HG02981 (cell line): Measurements from ENCODE around the gene GOT1.

Source experiments
- ATAC-seq: cut with Tn5 transposase; IDR thresholded peaks from one replicate; pipeline ENCODE4 v1.9.1; 2021; ENCODE audit warnings: mild to moderate bottlenecking, moderate library complexity; ENCODE audit not compliant: unreplicated experiment

The GOT1 gene

DNA sequence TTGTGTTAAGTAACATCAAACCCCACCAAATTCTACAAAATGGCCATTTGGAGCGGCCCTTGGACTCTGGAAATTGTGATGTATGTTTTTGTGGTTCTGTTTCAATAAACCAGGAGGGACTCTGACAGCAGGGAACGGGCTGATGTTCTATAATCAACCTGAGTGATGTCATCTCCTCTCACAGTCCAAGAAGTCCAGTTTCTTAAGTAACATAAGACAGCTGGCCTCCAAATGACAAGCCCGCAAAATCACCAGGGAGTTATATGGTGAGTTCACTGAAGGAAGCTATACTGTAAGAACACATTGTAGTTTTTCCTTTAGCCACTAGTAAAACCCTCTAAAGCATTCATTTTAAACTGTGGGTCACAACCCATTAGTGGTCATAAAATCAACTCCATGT lies 34.0 kb downstream of the GOT1 start:
- no peak for ATAC-seq

DNA sequence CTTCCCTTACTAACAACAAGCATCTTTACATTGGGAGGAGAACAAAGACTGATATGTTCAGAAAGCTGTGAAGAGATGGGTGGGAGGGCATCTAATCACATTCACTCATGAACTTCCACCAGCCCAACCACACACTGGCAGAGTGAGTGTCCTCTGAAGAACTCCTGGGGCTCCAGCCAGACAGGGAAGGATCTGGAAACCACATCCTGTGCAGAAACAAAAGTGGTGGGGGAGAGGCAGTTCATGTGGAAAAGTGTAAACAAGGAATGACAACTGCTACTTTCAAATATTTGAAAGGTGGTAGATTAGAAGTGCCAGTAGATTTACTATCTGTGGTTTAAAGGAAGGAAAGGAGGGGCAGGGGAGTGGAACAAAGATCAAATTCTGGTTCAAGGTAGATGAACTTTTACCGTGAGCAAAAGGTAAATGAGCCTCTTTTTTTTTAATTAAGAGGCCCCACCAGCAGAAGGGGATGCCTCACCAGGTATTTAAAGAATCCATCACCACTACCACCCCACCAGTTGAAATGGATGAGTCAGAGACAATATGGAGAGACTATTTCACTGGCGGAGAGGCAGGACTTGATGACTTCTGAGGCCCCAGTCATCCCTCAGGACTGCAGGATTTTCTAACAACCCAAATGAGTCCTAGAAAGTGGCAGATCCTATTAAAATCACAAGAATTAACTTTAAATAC lies 34.5 kb downstream of the GOT1 start:
- no peak for ATAC-seq

DNA sequence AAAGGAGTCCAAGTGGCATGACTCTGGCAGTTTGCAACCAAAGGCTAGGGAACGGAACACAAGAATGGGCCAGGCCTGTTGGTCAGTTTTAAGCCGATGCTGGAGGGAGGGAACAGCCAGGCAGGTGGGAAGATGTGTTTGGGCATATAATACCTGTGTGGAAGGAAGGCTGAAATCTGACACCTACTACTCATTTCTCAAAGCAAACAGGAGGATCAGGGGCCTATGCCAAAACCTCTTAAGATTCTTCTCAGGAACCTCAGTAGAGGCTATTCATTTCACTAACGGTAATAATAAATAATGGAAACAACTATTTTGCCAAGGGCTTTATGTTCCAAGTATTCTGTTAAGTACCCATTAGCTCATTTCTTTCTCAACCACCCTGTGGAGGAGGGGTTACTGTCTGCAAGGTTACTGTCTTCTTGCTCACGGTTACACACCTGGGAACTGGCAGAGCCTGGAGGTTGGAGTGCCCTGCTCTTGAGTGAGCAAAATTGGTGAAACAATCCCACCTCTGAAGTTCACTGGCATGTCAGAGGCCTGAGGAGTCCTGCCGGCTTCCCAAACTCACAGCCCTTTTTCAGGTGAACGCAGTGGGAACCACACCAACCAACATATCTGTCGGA lies 35.5 kb downstream of the GOT1 start:
- no peak for ATAC-seq

DNA sequence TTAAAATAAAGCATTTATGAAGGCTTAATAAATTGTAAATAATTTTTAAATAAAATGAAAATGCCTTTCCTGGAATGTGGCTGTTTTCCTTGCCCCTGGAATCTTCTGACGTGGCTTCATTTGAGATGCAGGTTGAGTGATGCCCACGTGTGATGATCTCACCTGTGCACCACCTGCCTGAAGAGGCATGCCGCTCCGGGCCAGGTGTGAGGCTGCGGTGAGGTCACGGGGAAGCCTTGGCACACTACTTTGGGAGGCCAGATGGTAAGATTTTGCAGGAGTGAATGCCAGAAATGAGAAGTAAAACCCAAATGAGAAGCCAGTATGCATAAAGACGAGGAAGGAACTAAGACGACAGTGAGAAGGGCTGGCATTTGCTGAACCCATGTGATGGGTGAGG lies 36.2 kb downstream of the GOT1 start:
- no peak for ATAC-seq

DNA sequence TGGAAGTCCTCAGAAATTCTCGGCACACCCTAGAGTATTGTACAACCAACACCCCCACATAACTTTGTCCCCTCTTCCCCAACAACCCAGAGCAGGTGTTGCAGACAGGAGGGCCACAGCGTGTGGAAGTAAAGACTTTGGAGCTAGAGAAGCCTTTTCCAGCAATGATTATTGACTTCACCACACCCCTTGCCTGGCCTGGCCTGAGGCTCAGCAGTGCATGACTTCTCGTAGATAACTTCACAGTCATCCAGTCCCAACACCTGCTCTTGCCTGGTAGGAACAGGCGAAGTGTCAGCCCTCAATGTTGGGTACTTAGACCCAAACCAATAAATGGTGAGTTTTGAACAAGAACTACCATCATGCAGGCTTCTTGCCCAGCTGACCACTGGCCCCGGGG lies 36.7 kb downstream of the GOT1 start:
- no peak for ATAC-seq

DNA sequence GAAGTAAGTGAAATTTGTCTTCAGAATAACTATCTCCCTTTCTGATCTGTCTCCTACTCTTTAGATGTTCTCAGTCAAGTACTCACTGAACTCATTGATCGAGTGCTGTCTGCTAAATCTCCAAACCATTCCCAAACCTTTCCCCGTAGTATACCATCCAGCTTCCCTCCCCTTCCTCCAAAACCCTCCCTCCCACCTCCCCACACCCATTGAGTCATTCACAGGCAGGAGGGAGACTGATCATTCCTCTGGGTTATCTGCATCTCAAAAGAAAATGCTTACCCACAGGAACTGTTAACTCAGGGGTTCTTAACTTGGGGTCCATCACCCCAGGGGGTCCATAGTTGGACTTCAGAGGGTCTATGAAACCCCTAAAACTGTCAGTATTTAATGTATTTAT lies 37.4 kb downstream of the GOT1 start:
- ATAC-seq: no peak

DNA sequence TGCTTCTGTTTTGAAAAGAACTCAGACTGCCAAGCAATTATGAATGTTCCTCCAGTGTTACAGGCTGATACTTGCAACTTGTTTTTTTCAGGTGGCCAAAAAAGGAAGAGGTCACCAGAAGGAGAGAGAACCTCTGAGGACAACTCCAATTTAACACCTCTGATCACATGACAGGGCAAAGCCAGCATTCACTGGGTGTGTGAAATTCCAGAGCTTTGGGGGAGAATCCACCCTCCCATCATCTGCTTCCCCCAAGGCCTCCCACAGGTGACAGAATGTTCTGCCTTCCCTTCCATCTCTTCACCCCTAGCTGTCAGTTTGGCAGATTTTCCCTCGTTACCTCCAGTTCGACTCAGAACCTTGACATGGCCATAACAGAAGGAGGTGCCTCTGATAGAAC lies 39.1 kb downstream of the GOT1 start:
- ATAC-seq: no peak

DNA sequence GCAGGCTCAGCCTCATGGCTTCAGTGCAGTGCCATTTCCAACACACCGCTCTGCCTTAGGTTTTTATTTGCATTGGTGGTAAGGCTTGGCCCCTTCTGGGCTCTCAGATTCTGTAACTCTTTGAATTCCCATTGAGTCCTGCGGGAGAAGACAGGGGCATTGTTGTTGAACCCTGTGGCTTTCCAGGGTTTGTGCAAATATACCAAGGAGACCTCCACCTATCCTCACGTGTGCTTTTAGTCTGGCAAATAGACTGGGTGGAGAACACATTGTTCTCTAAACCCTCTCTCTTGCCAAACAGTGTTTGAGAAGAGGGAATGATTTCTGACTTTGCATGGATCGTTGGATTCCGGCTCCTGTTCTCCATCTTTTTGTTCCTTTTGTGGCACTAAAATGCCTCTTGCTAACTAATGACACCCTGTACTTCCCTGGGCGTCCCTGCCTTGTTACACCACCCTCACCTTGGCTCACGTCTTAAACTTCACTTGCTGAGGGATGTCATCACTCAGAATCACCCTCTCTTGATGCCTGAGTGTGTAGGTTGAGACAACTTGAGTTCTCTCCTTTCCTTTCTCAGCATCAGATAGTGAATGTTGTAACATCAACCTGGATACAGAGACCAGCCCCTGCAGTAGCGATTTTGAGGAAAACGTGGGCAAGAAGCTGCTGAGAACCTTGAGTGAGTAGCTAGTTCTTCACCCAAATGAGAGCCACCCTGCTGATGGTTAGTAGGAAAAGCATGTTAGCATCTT lies 40.5 kb downstream of the GOT1 start:
- ATAC-seq: no peak

DNA sequence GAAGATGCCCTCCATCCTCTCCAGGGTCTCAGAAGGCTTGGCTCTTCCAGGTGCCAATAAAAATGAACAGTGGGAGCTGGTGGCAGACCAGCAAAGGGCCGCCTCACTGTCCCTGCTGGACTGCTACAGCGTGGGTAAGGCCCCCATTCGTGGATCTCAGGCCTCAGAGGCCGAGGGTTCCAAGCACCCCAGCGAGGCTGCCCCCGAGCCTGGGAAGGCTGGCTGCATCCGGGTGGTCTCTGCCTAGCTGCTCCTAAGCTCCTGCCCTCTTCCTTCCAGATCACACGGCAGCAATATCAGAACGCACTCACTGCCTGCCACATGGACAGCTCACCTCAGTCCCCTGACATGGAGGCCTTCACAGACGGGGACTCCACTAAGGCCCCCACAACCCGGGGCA lies 42.9 kb downstream of the GOT1 start:
- no peak for ATAC-seq

DNA sequence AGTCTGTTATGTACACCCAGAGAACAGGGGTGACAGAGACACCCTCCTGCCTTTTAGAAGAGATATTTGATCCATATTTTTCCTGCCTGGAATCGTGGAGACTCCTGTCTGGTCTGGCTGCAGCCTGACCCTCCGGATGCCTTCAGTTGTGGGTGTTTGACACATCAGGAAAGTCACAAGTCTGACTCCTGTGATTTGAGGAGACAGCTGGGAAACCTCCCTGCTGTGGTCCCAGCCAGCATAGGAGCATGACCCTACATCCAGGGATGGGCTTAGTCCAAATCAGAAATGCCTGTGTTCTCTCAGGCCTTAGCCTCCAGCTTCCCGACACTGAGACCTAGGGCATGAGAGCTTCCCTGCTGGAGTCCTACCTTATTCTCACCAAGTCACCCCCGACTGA lies 43.4 kb downstream of the GOT1 start:
- no peak for ATAC-seq

DNA sequence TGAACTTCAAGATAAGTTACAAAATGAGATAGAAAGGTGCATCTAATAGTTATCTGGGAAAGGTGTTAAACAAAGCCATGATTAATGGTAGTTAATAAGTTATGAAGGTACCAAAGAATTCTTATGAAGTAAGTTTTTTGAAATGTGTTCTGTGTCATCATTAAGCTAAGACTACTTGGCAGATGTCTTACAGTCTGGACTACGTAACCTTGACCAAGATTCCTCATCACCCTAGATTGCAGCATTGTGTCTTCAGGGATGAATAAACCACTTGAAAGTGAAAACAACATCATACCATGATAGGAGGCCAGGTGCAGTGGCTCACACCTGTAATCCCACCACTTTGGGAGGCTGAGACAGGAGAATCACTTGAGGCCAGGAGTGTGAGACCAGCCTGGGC lies 48.2 kb downstream of the GOT1 start:
- ATAC-seq: no peak

DNA sequence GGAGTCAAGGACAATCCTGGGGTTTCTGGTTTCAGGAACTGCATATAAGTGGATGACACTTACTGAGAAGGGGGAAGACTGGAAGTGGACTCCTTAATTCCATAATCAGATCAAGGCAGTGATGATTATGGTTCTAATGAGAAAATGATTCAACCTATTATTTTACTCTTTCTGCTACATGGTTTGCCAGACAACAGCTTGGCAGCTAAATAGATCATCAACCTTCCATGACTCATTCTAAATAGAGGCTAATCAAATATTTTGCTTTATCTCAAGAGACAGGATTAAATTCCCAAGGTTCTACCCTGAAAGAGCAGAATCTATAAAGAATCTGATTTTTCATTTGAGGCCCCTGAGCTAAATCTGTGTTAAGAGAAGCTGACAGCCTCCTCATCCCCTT lies 55.0 kb downstream of the GOT1 start:
- no peak for ATAC-seq

DNA sequence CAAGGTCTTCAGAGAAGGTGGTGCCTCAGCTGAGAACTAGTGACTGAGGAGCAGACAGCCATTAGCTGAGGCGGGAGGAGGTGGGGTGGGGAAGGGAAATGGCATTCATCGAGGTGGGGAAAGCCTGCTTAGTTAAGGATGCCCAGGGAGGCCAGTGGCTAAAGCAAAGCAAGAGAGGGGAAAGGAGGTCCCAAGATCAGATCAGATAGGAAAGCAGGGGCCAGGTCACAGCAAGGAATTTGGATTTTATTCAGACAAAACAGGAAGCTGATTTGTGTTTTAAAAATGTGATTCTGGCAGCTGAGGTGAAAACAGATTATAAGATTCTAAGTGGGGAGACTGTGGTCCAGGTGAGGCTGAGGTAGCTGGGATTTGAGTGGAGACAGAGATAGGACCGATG lies 55.5 kb downstream of the GOT1 start:
- ATAC-seq: no peak

DNA sequence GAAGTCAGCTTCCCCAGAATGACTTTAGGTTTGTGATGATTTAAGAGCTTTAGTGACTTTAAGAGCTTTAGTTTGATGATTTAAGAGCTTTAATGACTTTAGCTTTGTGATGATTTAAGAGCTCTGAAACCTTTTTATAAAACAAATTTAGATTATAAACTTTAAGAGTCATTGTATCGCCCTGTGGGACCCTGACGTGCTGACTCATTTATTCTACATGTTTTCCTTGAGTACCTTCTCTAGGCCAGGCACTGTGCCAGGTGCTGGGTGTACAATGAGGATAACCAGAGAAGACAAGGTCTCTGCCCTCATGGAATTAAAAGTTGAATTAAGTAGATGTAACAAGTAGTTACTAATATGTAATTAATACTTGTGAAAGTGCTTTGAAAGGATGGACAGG lies 55.9 kb downstream of the GOT1 start:
- no peak for ATAC-seq

DNA sequence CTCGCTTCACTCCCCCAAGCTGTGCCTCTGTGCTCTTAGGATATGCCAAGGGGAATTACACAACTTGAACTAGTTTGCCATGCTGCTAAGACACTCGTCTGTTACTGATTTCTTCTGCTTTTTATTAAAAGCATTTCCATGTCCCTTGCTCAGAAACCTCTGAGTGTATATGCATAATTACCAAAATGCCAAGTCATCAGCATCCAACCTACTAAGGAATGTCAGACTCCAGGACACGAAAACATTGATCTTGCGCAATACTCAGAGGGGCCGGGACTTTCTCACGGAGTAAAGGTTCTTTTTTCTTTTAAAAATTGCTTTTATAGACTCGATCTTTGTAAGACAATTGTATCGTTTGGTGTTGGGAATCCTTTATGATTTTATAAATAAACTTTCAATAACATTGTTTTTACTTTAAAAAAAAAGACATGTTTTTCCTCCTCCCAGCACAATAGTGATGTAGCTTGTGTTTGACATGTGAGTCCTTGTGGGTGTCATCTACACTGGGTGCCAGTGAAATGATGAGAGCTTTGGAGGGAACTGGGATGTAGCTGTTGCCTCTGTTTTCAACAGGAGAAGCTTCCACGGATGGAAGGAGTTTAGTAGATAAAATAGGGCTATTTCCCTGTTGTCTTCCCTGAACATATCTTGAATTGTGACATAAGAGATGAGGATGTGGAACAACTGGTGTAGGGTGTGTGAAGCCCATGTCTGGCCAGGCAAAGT lies 57.7 kb downstream of the GOT1 start:
- no peak for ATAC-seq

DNA sequence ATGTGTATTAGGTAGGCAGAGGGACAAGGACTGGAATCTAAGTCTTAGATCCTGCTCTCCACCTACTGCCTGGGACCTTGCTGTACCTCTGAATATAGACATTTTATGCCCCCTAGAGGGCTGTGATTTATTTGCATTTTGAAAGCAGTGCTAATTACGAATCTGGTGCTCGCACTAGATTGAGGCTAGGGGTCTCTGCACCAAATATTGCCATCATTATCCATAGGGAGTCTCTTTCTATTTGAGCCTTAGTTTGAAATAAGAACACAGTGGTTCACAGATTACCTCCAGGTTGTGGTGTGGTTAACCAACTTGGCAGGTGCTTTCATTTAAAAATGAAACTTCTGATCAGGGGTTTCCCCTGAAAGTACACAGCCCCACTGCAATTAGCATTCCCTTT lies 59.4 kb downstream of the GOT1 start:
- peak; percentile 87 for ATAC-seq

DNA sequence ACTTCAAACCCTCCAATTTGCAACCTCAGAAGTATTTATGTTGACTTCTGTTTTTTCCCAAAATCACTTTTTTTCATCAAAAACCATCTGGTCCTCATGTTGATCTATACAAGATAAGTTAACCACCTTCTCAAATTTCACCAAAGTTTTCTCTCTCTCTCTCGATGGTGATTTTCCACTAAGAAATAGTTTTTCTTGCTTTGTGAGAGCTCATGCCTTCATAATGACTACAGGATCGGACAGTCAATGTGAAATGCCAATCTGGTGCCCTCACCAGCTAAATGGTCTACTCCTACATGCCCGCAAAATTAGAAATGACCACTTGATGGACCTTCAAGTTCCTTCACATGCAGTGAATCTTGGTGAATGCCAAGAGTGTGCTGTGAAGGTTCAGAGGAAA lies 60.9 kb downstream of the GOT1 start:
- ATAC-seq: no peak

DNA sequence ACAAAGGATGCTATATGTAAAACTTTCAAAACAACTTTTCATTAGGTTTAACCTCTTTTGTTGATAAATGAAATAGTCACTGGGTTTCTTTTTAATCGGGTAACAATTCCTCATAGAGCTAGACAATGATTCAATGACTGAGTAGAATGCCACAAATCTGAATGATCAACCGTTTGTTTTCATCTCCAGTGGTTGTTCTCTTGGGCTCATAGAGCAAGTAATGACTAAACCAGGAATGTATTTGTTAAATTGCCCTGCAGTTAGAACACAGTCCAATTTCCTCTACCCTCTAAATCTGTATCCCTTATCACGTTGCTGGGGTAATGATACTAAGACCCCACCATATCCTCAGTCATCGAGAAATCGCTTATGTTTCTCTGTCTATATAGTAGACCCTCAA lies 61.3 kb downstream of the GOT1 start:
- no peak for ATAC-seq

DNA sequence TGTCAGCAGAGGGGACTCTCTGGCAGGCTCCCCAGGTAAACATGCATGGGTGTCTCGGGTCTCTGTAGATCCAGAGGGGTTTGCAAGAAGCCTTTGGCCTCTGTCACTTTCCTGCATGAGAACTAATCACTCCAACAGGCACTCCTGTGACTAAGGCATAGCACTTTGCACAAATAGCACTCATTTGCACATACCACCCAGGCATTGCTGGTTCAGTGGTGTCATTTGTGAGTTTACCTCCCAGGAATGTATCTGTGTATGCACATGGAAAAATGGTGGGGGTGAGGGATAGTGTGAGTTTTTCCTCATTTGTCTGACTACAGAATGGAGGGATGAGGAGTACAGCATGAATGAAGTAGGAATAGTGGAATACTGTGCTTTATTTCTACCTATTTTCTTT lies 61.8 kb downstream of the GOT1 start:
- ATAC-seq: no peak

DNA sequence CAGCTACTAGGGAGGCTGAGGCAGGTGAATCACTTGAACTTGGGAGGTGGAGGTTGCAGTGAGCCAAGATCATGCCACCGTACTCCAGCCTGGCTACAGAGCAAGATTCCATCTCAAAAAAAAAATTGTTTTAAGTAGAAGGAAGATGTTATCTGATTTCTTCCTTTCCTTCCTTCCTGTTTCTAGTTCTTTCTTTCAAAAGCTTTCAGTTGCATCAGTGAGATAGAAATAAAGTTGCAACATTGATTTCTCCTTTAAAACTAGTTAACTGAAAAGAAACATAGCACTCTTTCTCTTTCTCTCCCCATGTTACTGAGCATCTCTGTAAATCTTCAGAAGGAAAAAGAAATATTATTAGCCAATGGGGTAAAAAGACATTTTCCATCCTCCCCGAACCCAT lies 63.8 kb downstream of the GOT1 start:
- ATAC-seq: no peak

DNA sequence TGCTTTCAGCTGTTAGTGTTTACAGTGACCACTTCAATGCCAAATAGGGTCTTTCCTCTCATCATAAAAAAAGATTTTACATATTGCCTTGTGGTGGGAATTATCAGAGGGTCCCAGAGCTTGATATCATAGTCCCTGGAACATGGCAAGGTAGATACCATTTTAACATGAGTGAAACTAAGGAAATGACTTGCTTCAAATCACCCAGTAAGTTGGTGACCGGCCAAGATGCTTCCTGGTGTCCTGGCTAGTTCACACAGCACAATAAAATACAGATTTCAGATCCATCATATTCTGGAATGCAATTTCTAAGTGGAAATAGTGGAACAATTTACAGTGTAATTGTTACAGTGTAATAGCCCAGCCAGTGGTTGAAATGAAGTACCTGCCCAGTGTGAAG lies 64.7 kb downstream of the GOT1 start:
- ATAC-seq: no peak

DNA sequence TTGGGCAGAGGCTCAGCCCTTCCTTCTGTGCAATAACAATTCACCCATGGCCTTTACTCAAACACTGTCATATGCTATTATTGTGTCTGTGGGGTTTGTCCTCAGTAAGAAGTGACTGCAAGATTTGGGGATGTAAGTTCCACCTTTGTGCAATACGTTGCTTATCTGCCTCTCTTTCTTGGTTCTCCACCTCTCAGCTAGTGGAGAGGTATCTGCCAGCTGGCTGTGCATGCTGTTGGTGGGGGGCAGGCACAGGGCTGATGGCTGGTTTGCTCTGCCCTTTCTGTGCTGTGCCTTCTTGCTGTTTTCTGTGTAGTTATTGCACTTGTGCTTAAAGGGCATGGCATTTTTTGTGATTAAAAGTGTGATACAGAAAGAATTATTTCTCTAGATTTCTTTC lies 65.1 kb downstream of the GOT1 start:
- ATAC-seq: no peak
